Activated T-helper 1 cell treated with anti-CD3 and anti-CD28 coated beads, Interleukin-12 subunit alpha, Interleukin-12 subunit beta, Interleukin-2, Interleukin-4 antibody, amounts not matched to agents 30 ng/mL and 10 ng/mL and 1 ng/mL, durations not matched to agents 14 hours and 24 hours and 36 hours (primary cell): ENCODE data around the gene COL6A2. TPM values are rescaled to one million over a fixed set of nuclear protein-coding genes. Genes with fewer than 3 reads are reported as not detected.

Experiments
- DNase-seq: peaks from one replicate; pipeline ENCODE4 v3.0.0; 2021; ENCODE audit warnings: low spot score
- H3K27ac Mint-ChIP-seq: one replicate; pipeline ENCODE4 v1.8.0; 2021; ENCODE audit warnings: mild to moderate bottlenecking, mixed read lengths
- H3K27me3 Mint-ChIP-seq: one replicate; pipeline ENCODE4 v1.8.0; 2022; ENCODE audit warnings: mild to moderate bottlenecking, moderate library complexity, mixed read lengths; ENCODE audit not compliant: insufficient read depth
- H3K36me3 Mint-ChIP-seq: one replicate; pipeline ENCODE4 v1.8.0; 2021; ENCODE audit warnings: low read depth, mixed read lengths
- H3K4me1 Mint-ChIP-seq: one replicate; pipeline ENCODE4 v1.8.0; 2021; ENCODE audit warnings: low read depth, mixed read lengths
- H3K4me3 Mint-ChIP-seq: one replicate; pipeline ENCODE4 v1.8.0; 2021; ENCODE audit warnings: mild to moderate bottlenecking, moderate library complexity, mixed read lengths
- H3K9me3 Mint-ChIP-seq: one replicate; pipeline ENCODE4 v1.8.0; 2021; ENCODE audit warnings: mixed read lengths
- intact Hi-C: fragments of 100-400 bp; cut with micrococcal nuclease; formaldehyde crosslinking; loops from one replicate; pipeline ENCODE4 v1.15.1; 2024
- total RNA-seq: library from RNA; stranded (reverse); gene quantifications from 2 replicates; pipeline ENCODE4 v1.2.3, GENCODE V29; 2022

The COL6A2 gene
- total RNA-seq, 1 donor from 2014 or later: 1.4 TPM

DNA sequence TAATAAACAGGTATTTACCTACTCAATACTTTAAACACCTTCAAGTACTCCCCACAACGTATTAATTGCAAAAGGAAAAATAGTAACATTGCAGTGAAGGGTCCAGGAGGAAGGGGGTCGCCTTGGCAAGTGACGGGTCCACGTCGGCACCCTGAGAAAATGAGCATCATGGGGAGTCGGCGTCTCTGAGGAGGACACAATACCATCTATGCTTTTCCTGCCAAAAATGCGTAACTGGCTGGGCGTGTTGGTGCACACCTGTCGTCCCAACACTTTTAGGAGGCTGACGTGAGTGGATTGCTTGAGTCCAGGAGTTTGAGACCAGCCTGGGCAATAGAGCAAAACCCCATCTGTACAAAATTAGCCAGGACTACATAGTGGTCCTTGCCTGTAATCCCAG lies 50.2 kb downstream of the COL6A2 start:
- DNase-seq: no peak
- Mint-ChIP-seq H3K27me3 (no peaks in the 10 kb centered on the region), H3K36me3 (no peaks in the 10 kb centered on the region), H3K27ac (no peak overlapping the region), H3K4me1 (peaks cover 8% of the 10 kb centered on the region), H3K9me3 (no peaks in the 10 kb centered on the region), H3K4me3 (peak overlapping the region; percentile 5)
- intact Hi-C loops: no loop called here

DNA sequence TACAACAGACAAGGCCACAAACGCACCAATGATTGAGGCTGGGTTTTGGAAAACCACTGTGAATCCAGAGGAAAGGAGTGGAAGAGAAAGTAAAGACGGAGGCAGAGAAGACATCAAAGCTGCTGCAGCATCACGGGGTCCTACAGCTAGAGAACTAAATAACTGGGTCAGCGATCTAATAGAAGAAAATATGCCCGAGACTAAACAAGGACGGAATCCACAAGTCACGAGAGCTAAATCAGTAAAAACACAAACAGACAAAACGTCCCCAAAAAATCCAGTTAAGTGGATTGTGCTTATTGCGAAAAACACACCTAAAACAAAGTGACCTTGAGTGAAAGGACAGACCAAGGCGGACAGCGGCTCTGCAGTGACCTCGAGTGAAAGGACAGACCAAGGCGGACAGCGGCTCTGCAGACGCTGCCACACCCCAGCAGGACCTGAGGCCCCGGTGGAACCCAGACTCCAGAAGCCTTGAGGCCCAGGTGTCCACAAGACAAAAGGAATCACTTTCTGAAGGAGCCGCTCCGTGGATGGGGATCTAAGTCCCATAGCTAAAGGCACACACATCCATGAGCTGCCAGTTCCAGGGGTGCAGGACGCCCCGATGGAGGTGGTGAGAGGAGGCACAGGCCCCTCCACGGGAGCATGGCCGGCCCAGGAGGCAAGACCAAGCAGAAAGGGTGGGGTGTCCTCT lies 51.4 kb downstream of the COL6A2 start:
- Mint-ChIP-seq H3K36me3 (no peaks in the 10 kb centered on the region), H3K4me1 (no peaks in the 10 kb centered on the region), H3K9me3 (no peaks in the 10 kb centered on the region), H3K27ac (peak overlapping the region; percentile 51), H3K27me3 (no peaks in the 10 kb centered on the region), H3K4me3 (no peak overlapping the region)
- intact Hi-C loops: no loop called here
- DNase-seq: no peak

DNA sequence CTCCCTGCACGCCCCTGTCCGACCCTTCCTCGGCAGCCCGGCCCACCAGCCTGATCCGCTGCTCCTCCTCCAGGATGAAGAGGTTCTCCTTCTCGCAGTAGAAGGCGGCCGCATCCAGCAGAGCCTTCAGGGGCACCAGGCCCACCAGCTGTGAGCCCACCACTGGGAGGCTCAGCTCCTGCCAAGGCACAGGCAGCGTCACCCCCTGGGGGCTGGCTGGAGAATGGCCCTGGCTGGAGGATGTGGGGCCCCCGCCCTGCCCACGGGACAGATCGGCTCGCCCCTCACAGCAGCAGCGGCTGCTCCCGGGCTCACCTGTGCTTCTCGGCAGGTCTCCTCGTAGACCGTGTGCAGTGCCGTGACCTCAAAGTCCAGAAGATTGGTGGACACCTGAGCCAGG lies 52.2 kb downstream of the COL6A2 start:
- no peaks in the 10 kb centered on the region for H3K4me1 Mint-ChIP-seq
- H3K9me3 Mint-ChIP-seq: no peaks in the 10 kb centered on the region
- no peaks in the 10 kb centered on the region for H3K36me3 Mint-ChIP-seq
- no peaks in the 10 kb centered on the region for H3K27me3 Mint-ChIP-seq
- no peak overlapping the region for H3K4me3 Mint-ChIP-seq
- intact Hi-C loops: no loop called here
- DNase-seq: no peak
- H3K27ac Mint-ChIP-seq: no peak overlapping the region

DNA sequence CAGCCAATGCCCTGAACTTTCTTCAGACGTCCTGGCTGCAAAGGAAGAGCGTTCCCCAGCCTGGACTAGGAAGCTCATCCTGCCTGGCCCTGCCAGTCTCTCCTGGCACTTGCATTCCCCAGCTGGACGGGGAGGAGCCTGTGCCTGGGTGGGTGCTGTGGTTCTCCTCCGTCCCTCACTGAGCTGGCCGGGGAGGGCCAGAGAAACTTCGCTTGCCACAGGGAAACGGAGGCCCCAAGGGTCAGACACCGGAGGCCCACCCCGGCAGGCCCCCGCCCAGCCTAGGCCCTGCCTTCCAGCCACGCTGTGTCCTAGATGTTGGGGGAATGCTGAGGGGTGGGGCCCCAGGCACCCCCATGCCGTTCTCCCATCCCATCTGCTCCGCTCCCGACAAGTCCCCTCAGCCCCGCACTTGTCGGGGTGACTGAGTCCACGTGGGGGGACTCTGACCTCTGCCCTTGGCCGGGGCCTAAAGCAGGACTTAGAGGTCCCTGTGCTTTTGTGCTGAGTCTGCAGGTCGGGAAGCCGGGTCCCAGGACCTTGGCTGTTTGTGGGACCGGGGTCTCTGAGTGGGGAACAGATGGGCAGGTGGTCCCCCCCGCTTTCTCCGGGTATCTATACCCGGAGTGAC lies 52.7 kb downstream of the COL6A2 start:
- Mint-ChIP-seq H3K4me3 (no peak overlapping the region), H3K4me1 (no peaks in the 10 kb centered on the region), H3K9me3 (no peaks in the 10 kb centered on the region), H3K27me3 (no peaks in the 10 kb centered on the region), H3K27ac (no peak overlapping the region), H3K36me3 (no peaks in the 10 kb centered on the region)
- no peak for DNase-seq
- intact Hi-C loops: no loop called here

DNA sequence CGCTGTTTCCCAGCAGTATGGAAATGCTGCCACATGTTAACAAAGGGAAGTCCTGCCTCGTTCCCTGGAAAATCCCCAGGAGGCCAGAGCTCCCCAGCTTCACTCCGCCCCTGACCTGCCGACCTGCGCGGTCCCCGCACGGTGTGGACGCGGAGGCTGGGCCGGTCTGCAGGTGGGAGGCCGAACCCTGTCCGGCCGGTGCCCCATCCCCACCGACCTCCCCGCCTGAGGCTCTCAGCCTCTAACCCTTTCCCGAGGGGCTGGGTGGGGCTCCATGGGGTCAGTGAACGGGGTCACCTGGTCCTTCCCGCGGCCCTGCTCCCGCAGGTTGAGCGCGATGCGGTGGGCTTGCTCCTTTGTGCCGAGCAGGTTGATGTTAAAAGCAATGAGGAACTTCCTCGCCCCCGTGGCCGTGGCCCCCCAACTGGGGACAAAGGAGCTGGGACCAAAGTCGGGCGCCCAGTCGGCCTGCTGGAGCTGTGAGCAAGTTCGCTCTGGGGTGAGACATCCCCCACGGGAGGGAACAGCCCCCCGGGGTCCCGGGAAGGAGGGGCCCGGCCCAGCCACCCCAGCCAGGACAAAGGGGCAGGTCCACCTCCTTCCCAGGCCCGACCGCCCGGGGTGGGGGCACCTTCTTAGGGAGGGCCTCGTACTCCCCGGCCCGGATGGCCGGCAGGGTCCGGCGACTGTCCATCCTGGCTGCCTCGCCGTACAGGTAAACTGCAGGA lies 53.5 kb downstream of the COL6A2 start:
- no peaks in the 10 kb centered on the region for H3K4me1 Mint-ChIP-seq

DNA sequence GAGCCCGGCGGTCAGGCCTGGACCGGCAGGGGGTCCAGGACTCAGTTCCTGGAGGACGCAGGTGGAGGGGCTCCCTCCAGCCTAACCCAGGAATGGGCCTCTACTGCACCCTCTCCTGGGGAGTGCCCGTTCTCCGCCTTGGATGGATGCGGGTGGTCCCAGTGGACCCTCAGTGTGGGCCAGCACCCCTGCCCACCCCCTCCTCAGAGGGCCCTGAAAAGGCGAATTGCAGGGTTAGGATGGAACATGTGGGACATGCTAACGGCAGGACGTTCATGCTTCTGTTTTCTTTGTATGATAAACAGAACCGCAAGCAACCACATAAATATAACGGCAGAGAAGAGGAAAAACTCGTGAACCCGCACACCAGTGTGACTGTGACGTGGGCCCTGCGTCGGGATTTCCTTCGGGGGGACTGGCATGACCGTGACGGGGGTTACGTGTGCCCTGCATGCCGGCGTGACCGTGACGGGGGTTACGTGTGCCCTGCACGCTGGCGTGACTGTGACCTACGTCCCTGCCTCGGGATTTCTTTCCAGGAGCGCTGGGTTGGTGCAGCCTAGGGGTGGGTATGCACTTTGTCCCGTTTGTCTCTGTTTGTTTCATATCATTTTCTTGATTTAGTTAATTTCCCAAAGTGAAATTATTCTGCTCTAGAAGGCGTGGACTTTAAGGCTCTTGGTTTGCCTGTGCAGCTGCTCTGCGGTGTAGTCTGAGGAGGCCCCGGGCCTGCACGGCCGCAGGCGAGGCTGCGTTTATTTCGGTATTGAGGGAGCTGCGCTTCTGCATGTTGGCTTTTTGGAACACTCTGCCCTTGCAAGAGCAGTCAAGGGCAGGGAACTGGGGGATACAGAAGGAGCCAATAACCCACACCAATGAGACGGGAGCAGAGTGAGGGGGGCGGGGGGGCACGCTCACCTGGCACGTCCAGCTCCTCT lies 54.3 kb downstream of the COL6A2 start:
- no peaks in the 10 kb centered on the region for H3K36me3 Mint-ChIP-seq
- H3K4me1 Mint-ChIP-seq: no peaks in the 10 kb centered on the region
- intact Hi-C loops: no loop called here
- H3K4me3 Mint-ChIP-seq: no peak overlapping the region
- no peak for DNase-seq
- H3K27me3 Mint-ChIP-seq: no peaks in the 10 kb centered on the region
- no peaks in the 10 kb centered on the region for H3K9me3 Mint-ChIP-seq
- H3K27ac Mint-ChIP-seq: no peak overlapping the region

More for the DNA sequence above, 53.5 kb downstream of the COL6A2 start:
- H3K27me3 Mint-ChIP-seq: no peaks in the 10 kb centered on the region
- no peak overlapping the region for H3K27ac Mint-ChIP-seq
- H3K36me3 Mint-ChIP-seq: no peaks in the 10 kb centered on the region
- no peak overlapping the region for H3K4me3 Mint-ChIP-seq
- DNase-seq: no peak
- no peaks in the 10 kb centered on the region for H3K9me3 Mint-ChIP-seq
- intact Hi-C loops: no loop called here

DNA sequence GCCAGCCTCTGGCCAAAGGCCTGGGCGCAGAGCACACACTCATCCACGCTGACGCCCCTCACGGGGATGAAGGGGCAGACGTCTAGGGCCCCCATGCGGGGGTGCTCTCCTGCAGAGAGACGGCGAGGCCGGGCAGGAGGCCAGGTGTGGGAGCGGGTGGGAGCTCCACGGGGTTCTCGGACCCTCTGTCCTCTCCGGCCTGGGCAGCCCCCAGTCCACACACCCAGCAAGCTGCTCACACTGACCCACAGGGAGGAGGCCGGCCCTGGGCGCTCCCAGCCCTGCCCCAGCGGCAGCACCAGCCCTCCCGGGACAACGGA lies 55.0 kb downstream of the COL6A2 start:
- intact Hi-C loops: no loop called here
- H3K9me3 Mint-ChIP-seq: no peaks in the 10 kb centered on the region
- H3K36me3 Mint-ChIP-seq: no peaks in the 10 kb centered on the region
- H3K4me1 Mint-ChIP-seq: no peaks in the 10 kb centered on the region
- no peak overlapping the region for H3K4me3 Mint-ChIP-seq
- H3K27me3 Mint-ChIP-seq: no peaks in the 10 kb centered on the region
- no peak overlapping the region for H3K27ac Mint-ChIP-seq
- DNase-seq: no peak

DNA sequence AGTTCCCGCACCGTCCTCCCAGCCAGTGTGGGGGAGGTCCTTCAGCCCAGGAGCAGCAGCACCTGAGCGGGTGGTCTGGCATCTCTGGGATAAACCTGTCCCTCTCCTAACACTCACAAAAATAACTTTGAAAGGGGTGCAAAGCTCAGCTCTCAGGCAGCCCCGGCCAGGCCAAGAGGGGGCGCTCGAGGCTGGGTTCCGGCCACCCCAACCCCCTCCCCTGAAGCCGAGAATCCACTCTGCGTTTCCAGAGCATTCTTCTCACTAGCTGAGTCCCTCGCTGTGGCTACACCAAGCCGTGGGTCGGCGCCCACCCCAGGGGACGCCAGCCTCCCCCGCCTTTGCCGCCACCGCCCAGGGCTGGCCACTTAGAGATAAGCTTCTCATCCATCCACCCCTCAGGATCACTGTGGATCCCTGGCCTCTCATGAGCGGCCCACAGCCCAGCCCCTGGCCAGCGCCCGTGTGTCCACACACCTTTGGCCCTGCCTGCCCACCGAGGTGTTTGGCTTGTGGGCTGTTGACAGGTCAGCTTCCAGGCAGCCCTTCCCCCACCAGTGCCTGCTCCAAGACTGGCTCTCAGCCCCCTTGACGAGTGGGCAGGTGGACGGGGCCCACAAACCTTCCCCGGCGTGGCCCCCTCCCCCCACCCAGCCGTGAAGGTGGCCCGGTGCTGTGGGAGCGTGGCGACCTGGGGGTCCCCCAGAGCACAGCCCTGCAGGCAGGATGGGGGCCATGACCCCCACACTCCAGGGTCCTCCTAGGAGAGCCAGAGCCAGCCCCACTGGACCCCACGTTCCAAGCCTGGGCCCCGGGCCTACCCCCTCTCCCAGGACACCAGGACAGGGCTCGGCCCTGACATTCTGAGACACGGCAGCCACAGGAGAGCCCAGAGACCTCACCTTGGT lies 55.6 kb downstream of the COL6A2 start:
- H3K9me3 Mint-ChIP-seq: no peaks in the 10 kb centered on the region
- no peaks in the 10 kb centered on the region for H3K27me3 Mint-ChIP-seq
- H3K27ac Mint-ChIP-seq: no peak overlapping the region
- intact Hi-C loops: no loop called here
- H3K36me3 Mint-ChIP-seq: no peaks in the 10 kb centered on the region
- DNase-seq: peak; percentile 27
- H3K4me1 Mint-ChIP-seq: no peaks in the 10 kb centered on the region
- no peak overlapping the region for H3K4me3 Mint-ChIP-seq

DNA sequence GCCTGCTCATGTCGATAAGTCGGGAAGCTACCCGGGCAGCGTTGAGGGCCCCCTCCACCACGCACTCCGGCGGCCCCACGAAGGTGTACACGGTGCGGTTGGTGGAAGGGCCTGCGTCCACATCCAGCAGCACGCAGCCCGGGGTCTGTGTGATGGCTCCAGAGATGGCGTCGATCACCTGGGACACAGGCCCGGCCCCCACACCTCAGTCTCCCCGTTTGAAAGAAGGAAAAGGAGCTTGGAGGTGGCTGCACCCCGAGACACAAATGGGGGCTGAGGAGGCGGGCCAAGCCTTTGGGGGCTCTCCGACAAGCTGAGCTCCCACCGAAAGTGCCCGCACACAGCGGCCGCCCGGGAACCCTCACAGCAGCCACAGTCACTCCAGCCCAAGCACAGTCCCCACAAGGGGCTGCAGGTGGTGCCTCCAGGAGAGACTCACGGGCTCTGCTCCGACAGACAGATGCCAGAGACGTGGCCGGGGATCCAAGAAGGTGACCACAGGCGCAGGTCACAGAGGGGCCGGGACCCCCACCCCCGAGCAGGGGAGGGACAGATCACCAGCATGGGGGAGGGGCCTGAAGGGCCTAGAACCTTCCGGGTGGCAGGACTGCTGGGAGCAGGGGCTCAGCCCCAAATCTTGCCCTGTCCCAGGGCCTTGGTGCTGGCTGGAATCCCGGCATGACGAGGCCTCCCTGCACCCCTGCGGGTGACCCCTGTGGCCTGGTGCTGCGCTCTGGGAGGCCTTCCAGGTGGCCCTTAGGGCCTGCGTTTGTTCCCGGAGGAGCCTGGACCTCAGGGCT lies 56.4 kb downstream of the COL6A2 start:
- no peaks in the 10 kb centered on the region for H3K27me3 Mint-ChIP-seq
- no peaks in the 10 kb centered on the region for H3K4me1 Mint-ChIP-seq
- no peak for DNase-seq
- no peak overlapping the region for H3K4me3 Mint-ChIP-seq
- H3K27ac Mint-ChIP-seq: no peak overlapping the region
- intact Hi-C loops: no loop called here
- H3K36me3 Mint-ChIP-seq: no peaks in the 10 kb centered on the region
- no peaks in the 10 kb centered on the region for H3K9me3 Mint-ChIP-seq

DNA sequence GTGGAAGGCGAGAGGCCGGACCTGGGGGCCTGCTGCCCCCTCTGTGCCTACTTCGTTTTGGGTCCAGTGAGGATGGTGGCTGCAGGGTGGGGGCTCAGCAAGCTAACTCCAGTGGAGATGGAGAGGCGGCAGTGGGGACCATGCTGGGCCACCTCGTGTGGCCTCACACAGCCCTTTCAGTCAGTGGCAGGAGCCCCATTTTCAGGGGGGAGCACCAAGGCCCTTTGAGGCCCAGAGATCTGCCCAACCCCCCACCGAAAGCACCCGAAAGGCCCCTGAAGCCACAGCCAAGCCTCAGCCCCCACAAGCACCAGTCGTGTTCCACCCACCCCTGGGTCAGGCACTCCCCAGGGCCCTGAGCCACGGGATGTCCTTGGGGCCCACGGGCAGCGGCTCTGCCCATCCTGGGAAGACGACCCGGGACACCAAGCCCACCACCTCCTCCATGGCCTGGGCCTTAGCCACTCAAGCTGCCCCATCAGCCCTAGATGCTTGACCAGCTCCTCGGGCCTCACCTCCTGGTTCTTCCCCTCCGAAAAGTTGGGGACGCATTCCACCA lies 57.1 kb downstream of the COL6A2 start:
- H3K4me1 Mint-ChIP-seq: no peaks in the 10 kb centered on the region
- intact Hi-C loops: no loop called here
- H3K4me3 Mint-ChIP-seq: no peak overlapping the region
- no peaks in the 10 kb centered on the region for H3K27me3 Mint-ChIP-seq
- H3K27ac Mint-ChIP-seq: no peak overlapping the region
- DNase-seq: no peak
- H3K9me3 Mint-ChIP-seq: no peaks in the 10 kb centered on the region
- H3K36me3 Mint-ChIP-seq: no peaks in the 10 kb centered on the region

DNA sequence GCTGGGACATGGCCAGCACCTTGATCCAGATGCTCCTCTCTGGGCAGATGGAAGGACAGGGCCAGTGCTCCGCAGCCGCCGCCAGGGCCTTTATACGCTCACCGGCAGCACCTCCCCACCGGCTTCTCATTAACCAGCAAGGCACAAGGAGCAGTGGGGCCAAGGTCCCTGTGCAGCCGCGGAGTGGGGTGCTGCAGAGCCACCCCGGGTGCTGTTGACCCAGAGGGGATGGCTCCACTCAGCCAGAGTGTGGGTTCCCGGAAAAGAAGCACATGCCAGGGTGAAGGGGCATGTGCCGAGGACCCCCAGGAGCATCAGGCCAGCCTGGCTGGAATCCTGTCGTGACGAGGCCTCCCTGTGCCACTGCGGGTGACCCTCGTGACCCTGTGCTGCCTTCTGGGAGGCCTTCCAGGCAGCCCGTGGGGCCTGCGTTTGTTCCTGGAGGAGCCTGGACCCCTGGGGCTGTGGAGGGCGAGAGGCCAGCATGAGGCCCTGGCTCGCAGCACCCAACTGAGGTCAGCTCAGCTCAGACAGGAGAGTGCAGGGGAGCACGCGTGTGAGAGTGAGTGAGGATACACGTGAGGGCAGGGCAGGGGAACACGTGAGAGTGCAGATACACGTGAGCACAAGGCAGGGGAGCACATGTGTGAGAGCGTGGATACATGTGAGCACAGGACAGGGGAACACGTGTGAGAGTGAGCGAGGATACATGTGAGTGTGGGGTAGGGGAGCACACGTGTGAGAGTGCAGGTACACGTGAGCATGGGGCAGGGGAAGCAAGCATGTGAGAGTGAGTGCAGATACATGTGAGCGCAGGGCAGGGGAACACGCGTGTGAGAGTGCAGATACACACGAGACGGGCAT lies 57.8 kb downstream of the COL6A2 start, which contains the start of gene FTCD:
TSS of gene FTCD (minus strand) at position 66 of the 864 bp plus-strand sequence. CDS start at position 10, 56 bp downstream.
- Mint-ChIP-seq H3K4me1 (no peaks in the 10 kb centered on the region), H3K27ac (no peak within 1 kb of the TSS), H3K4me3 (no peak within 1 kb of the TSS), H3K27me3 (no peaks in the 10 kb centered on the region), H3K9me3 (no peaks in the 10 kb centered on the region), H3K36me3 (no peaks in the 10 kb centered on the region)
- intact Hi-C loops: no loop called here
- no peak for DNase-seq
